OCI-M2 (cell line): ENCODE data around the gene PTPN1.
"Not testable (repeated sequence)": the region's sequence is repeated elsewhere in the genome, so short reads cannot be mapped to it uniquely, and the experiment has no call there.

ENCODE experiments used
- DNase-seq: peaks from one replicate; lab custom pipeline; 2025; ENCODE audit not compliant: unreplicated experiment; lab: John Stamatoyannopoulos, UW

PTPN1 gene

GRCh38 chr20:50478162-50478990, 31.8 kb upstream of the PTPN1 start:
- DNase-seq: no peak

DNA sequence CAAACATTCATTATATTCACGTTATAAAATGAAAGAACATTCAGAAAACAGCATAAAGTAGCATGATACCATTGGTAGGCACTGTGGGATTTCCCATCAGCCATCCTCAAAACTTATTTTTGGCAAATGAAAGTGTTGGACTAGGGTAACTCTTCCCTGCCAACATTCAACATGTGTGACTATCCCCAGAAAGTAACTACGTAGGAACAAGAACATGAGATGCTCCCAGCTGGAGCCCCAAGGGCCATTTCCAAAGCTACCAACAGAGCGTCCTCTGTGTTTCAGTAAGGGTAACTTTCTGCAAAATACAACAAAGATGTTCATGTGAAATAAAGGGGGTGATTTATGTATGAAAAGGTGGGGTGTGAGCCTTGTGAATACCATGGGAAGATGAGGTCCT, 28.4 kb upstream of the PTPN1 start:
- DNase-seq: no peak

DNA sequence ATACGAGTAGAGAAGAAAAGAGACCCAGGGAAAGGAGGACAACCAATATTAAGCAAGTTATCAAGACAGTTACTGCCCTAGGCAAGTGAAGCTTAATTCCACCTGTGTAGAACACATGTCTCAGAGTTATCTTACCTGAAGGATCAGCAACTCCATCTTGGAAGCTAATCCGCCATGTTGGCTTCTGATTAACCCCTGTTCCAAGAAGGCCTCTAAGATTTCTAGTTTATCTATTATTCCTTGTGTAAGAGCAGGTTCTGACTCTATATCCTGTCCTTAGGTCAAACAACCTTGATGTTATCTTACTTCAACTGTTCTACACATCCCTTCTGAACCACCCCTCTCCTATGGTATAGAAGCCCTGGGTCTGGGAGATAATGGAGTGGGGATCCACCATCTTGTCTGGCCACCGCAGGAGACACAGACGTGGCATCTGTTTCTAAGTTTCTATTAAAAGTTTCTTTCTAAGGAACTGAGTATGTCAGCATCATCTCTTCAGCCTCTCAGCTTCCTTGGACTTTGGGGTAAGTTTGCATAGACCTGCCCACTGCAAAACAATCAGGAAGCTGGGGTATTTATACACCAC, 27.7 kb upstream of the PTPN1 start:
- DNase-seq: no peak

DNA sequence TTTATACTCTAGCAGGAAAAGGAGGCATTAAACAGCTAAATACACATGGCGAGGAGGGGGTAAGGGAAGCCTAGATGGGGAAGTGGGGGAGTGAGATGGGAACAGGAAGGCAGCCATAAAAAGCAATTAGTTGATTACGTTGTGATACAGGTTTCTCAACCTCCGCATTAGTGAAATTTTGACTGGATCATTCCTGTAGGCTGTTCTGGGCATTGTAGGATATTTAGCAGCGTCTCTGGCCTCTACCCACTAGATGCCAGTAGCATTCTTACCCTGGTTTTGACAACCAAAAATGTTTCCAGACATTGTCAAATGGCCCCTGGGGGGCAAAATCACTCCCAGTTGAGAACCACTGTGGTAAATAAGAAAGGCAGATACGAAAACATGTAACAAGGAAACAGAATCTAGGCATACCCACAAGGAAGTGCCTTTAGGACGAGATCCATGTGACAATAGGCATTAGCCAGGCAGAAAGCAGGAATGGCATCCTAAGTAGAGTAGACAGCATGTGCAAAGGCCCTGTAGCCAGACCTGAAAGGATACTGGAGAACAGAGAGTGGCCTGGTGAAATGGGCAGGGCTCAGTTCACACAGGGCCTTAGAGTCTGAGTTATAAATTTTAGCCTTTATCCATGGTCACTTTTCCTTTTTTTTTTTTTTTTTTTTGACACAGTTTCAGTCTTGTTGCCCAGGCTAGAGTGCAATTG, 25.8 kb upstream of the PTPN1 start:
- DNase-seq: no peak

DNA sequence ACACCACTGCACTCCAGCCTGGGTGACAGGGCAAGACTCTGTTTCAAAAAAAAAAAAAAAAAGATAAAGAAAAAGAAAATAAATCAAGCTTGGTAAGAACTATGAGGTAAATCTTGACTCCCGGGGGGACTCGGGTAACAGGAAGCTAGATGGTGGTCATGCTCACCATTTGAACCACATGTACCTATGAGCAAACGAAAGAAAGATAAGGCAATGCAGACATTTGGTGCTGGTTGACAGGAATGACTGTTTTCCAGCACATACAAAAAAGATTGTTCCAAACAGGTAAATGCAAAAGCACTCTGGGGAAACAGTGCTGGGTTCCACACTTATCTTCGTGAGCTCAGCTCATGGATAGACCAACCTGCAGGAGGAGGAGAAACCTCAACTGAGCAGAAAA, 22.8 kb upstream of the PTPN1 start:
- DNase-seq: no peak

GRCh38 chr20:50488236-50488806, 21.9 kb upstream of the PTPN1 start:
- DNase-seq: no peak

DNA sequence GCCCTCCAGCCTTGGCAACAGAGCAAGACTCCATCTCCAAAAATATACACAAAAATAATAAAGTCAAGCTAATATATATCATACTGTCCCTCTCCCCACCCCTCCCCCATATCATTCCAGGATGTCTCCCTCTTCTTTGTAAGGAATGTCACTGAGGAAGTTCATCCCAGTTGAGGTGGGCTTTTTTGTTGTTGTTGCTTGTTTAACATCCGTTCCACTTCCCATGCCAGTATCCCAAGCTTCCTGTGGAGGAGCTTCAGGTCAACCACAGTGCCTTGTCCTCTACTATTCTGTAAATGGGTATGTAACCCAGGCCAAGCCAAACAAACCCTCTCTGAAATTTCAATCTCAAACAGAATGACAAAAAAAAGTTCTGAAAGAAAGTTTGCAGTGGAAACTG, 19.0 kb upstream of the PTPN1 start:
- no peak for DNase-seq

DNA sequence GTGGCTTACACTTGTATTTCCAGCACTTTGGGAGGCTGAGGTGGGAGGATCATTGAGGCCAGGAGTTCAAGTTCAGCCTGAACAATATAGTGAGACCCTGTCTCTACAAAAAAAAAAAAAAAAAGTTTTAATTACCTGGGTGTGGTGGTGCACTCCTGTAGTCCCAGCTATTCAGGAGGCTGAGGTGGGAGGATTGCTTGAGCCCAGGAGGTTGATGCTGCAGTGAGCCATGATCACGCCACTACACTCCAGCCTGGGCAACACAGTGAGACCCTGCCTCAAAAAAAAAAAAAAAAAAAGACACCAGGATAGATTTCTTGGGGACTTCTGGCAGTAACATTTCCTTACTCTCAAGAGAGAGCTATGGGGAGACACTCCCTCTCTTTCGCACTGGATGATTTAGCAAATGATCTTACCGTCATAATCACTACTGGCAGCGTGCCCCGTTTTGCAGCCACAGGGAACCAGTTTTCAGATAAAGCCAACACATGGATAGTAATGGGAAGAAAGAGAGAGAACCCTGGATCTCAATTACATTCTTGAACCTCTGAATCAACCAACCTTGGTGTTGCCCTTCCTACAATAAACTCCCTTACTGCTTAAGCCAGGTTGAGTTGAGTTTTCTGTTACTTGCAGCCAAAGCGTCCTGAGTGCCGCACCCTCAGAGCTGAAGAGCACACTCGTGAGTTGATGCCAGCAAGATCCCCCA, 18.1 kb upstream of the PTPN1 start:
- DNase-seq: no peak

DNA sequence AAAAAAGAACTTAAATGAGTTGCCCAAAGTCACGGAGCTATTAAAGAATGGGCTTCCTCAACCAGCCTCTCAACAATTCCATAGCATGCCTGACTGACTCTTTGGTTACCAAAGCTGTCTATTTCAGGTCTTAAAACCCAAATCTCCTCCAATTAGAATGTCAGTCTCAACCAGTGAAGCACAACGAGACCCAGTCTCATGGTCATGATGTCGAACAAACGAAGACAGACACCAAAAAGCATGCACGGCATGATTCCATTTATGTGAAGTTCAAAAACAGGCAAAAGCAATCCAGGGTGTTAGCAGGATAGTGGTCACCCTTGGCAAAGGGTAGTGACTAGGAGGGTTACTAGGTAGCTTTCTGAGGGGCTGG, 16.3 kb upstream of the PTPN1 start:
- DNase-seq: no peak

DNA sequence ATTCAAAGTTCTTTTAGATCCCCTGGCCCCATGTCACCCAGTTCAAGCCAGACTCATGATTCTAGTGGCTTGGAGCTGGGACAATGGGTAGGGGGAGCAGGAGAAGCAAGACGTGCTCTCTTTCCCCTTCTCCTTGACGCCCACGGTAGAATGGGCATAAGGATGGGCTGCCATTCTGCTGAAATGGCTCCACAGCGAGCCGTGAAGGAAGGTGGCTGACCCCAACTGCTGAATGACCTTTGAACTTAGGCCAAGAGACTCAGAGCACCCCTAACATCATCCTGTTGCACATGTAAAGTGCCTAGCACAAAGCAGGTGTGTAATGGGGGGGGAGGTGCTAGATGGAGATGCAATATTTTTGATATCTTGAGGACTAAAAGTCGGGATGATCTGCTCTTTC, 15.8 kb upstream of the PTPN1 start:
- no peak for DNase-seq

GRCh38 chr20:50496773-50497385, 13.3 kb upstream of the PTPN1 start:
- no peak for DNase-seq

DNA sequence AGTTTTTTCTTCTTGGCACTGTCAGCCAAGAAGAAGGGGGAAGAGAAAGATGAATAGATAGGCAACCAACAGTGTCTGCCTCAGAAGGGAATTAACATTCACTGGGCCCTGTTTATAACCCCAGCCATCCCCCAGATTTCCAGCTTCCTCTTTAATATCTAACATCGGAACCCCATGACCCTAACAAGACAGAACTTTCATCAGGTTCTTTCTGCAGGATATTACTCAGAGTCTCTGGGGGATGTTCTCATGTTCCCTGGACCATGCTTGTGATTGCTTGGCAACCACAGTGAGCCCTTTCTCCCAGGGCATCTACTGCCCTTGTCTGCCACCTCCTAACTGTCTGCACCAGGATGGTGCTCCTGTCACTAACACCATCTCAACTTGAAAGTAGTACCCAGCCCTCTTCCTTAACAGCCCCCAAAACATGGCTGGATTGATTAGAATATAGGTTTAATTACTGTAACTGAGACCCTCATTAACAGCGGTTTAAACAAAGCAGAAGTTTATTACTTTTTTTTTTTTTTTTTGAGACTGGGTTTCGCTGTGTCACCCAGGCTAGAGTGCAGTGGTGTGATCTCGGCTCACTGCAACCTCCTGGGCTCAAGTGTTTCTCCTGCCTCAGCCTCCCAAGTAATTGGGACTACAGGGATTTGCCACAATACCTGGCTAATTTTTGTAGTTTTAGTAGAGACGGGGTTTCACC, 12.0 kb upstream of the PTPN1 start:
- no peak for DNase-seq

DNA sequence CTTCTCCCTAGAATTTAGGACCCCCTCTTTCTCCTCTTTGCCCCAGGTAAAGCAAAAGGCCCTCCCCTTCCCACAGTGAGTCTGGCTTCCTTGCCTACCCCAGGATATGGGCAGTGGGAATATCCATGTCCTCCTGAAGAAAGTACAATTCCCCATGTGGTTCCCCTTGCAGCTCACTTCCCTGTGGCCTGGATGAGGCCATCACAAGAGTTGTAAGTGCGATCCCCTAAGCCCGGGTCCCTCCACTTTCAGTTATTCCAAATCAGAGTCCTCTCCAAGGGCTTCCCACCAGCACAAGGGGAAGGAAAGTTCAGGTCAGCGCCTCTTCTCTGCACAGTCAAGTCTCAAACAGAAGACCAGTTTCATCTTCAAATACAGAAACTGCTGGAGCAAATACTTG, 10.2 kb upstream of the PTPN1 start:
- no peak for DNase-seq

- DNase-seq: no peak
These were observed 8.0 kb upstream of the PTPN1 start for GRCh38 chr20:50501972-50502745.

- no peak for DNase-seq
These were observed 5.9 kb upstream of the PTPN1 start for GRCh38 chr20:50504231-50504823.

- no peak for DNase-seq
These were observed 4.0 kb upstream of the PTPN1 start for GRCh38 chr20:50506270-50506579.

DNA sequence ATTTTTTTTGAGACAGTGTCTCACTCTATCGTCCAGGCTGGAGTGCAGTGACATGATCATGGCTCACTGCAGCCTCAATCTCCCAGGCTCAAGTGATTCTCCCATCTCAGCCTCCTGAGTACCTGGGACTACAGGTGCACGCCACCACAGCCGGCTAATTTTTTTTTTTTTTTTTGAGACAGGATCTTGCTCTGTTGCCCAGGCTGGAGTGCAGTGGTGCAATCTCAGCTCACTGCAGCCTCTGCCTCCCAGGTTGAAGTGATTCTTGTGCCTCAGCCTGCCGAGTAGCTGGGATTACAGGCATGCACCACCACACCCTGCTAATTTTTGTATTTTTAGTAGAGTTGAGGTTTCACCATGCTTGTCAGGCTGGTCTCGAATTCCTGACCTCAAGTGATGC, 2.4 kb upstream of the PTPN1 start:
- not testable (repeated sequence) for DNase-seq

DNA sequence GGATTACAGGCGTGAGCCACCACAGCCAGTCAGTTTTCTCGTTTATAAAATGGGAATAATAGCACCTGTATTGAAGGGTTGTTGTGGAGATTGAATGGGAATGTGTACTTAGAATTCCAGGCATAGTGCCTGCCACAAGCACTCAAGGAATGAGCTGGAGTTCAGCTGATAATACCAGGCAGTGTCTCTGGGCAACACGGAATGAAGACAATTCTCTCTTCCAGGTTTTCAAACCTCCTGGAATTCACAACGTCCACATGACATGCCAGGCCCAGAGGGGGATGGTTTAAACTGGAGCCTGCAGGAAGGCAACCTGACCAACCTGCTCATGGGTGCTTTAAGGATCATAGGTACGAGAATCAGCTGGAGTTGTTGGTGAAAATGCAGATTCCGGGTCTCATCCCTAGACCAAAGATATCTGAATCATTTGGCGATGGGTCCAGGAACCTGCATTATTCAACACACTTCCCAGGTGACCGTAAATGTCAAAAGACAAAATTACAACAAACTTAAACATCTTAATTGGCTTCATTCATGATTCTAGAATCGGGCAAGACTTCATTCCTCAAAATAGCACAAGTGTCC, 1.9 kb upstream of the PTPN1 start:
- no peak for DNase-seq
